ENCODE results near the gene NTSR1. TPM values are rescaled to one million over a fixed set of nuclear protein-coding genes. Genes with fewer than 3 reads are reported as not detected.
A peak's percentile ranks its signal among the peaks of the same experiment; 100 is the strongest.

The NTSR1 gene
- total and polyA plus RNA-seq, 2 of the 8 experiments (the other 6 are each of a cell fraction or from before 2014, with no cell fraction given): 0.53 to 0.89 TPM

GRCh38 chr20:62707276-62707920, 1.2 kb upstream of the NTSR1 start:
- peaks cover 3 to 5% of the 10 kb centered on the region in 2 experiments for H4K20me1 ChIP-seq (replicated peaks in 1 of 2; ENCODE audit: control insufficient read depth in 1 of 2, insufficient read depth in 2 of 2, low read length in 2 of 2)
- H2AFZ ChIP-seq (ENCODE audit: low read length): no peak overlapping the region
- ChIA-PET POLR2A (ENCODE audit: partially characterized antibody) (interaction anchor here (1.0 to 1.5 kb wide), 3 partner anchors 10 to 108 kb away, joined by 3 to 4 read pairs (median 3); no protein-coding TSS in a partner anchor), CTCF (ENCODE audit: partially characterized antibody) (interaction anchor here (0.7 to 4.7 kb wide), 35 partner anchors 9 to 195 kb away, joined by 3 to 38 read pairs (median 5); no protein-coding TSS in a partner anchor)
- H3K14ac ChIP-seq (ENCODE audit: insufficient read length): no peak overlapping the region
- peaks cover 11% of the 10 kb centered on the region; the same call in 1 of the 2 replicates for H3K23me2 ChIP-seq (ENCODE audit: low read depth, low read length)
- H3K9ac ChIP-seq (replicated peaks in 1 of 4; ENCODE audit: extremely low read depth in 1 of 4, low read depth in 3 of 4, low read length in 3 of 4): no peak overlapping the region
- H3K36me3 ChIP-seq (ENCODE audit: control insufficient read depth in 2 of 4, insufficient read depth in 4 of 4, low read length in 3 of 4): no peaks in the 10 kb centered on the region
- DNase-seq (ENCODE audit: low read depth in 1 of 2, low spot score in 2 of 2): no peak
- 79% methylated on average over 12 of the region's 16 CpGs; no CpG with 5 or more reads in 1 of the 2 experiments for WGBS, 2 experiments (ENCODE audit: extremely low coverage in 1 of 2, insufficient coverage in 1 of 2, insufficient read length in 1 of 2, insufficient replicate concordance in 2 of 2, low coverage in 1 of 2, low lambda C conversion rate in 2 of 2, missing lambda C conversion rate in 1 of 2)
- peaks cover 0 to 8% (median 7%) of the 10 kb centered on the region in 4 experiments; a peak in 5 of 7 replicates for H3K4me1 ChIP-seq (replicated peaks in 1 of 4; ENCODE audit: control insufficient read depth in 3 of 4, insufficient read depth in 4 of 4, low read length in 3 of 4)
- no peak overlapping the region for H3K23ac ChIP-seq (ENCODE audit: insufficient read length)
- H3K4me2 ChIP-seq (ENCODE audit: insufficient read depth in 1 of 2, low read depth in 2 of 2, low read length in 2 of 2): peak overlapping the region; percentile 68 to 84; a peak in 2 of 4 replicates
- H3K27me3 ChIP-seq (replicated peaks in 1 of 4; ENCODE audit: control insufficient read depth in 3 of 4, extremely low read depth in 1 of 4, insufficient read depth in 3 of 4, low read length in 3 of 4): peaks cover 22 to 40% (median 30%) of the 10 kb centered on the region in 4 experiments
- no peak for TF ChIP-seq USF2 (IDR thresholded peaks at IDR 0.05; ENCODE audit: low read length)
- TF ChIP-seq CTBP2 (IDR thresholded peaks at IDR 0.05; ENCODE audit: borderline replicate concordance, insufficient read depth, insufficient read length, low read length): no peak
- no peak for TF ChIP-seq SUZ12 (IDR thresholded peaks at IDR 0.05; ENCODE audit: low read length)
- no peak for TF ChIP-seq JUN (IDR thresholded peaks at IDR 0.05; ENCODE audit: low read depth, low read length)
- TF ChIP-seq CHD1 (IDR thresholded peaks at IDR 0.05; ENCODE audit: low read depth, low read length): no peak
- no peak overlapping the region for H3K18ac ChIP-seq (ENCODE audit: extremely low read depth, low read length)
- H4K91ac ChIP-seq (replicated peaks; ENCODE audit: insufficient read length, low read length): no peak overlapping the region
- H3K4me3 ChIP-seq (ENCODE audit: extremely low read depth in 1 of 4, insufficient read depth in 2 of 4, low read depth in 3 of 4, low read length in 4 of 4): no peak overlapping the region
- no peaks in the 10 kb centered on the region for H3K9me3 ChIP-seq (ENCODE audit: insufficient read depth in 2 of 2, low read depth in 1 of 2, low read length in 1 of 2)
- H2AK5ac ChIP-seq (ENCODE audit: low read depth, low read length): no peak overlapping the region
- FAIRE-seq: no peak
- peak overlapping the region; percentile 81; the same call in 1 of the 2 replicates for H2BK15ac ChIP-seq (ENCODE audit: low read length)
- no peak overlapping the region for H3K56ac ChIP-seq (replicated peaks; ENCODE audit: insufficient read length, low read depth, low read length)
- no peak overlapping the region for H3K27ac ChIP-seq (ENCODE audit: low read depth, low read length)
- no peak overlapping the region for H4K5ac ChIP-seq (ENCODE audit: insufficient read length, low read depth, low read length)
- H2BK12ac ChIP-seq (ENCODE audit: low read depth, low read length): no peak overlapping the region
- H2BK20ac ChIP-seq (ENCODE audit: low read length): no peak overlapping the region
- H3K79me1 ChIP-seq (ENCODE audit: low read depth, low read length): no peaks in the 10 kb centered on the region
- no peak overlapping the region for H2BK120ac ChIP-seq (replicated peaks; ENCODE audit: low read depth, low read length)
- H4K8ac ChIP-seq (ENCODE audit: extremely low read depth, insufficient read depth, low read length): no peak overlapping the region
- no peaks in the 10 kb centered on the region for H3K79me2 ChIP-seq (ENCODE audit: control insufficient read depth in 1 of 2, insufficient read depth in 2 of 2, low read length in 2 of 2)
- no peak overlapping the region for H3K4ac ChIP-seq (replicated peaks; ENCODE audit: insufficient read length, low read depth, low read length)
- H2BK5ac ChIP-seq (ENCODE audit: low read depth, low read length): no peak overlapping the region
